Keratinocyte (primary cell): Measurements from ENCODE around the gene ACTMAP. TPM values are rescaled to one million over a fixed set of nuclear protein-coding genes. Genes with fewer than 3 reads are reported as not detected.

ENCODE experiments used
- DNase-seq: peaks from one replicate; pipeline ENCODE4 v3.0.0-alpha.2; 2011; ENCODE audit warnings: low read depth, missing footprints, low spot score
- FAIRE-seq: peaks from 2 replicates; lab custom pipeline; 2011; peaks lifted over from hg19 to GRCh38; lab: Jason Lieb, UNC
- H2AFZ ChIP-seq: 2 replicates; pipeline ENCODE4 v1.6.0; 2012; ENCODE audit warnings: low read length, control low read depth, inconsistent platforms; ENCODE audit not compliant: control insufficient read depth
- H3K27ac ChIP-seq: 2 replicates; pipeline ENCODE4 v1.5.1; 2011; ENCODE audit warnings: low read length; ENCODE audit not compliant: control insufficient read depth, insufficient read depth
- H3K27me3 ChIP-seq: 3 replicates; pipeline ENCODE4 v1.6.0; 2011; ENCODE audit warnings: low read length; ENCODE audit not compliant: control insufficient read depth, insufficient read depth; ENCODE audit errors: extremely low read depth
- H3K36me3 ChIP-seq, 2 experiments: 2 replicates in 1 of 2; 3 replicates in 1 of 2; pipeline ENCODE4 v1.5.1; 2011; ENCODE audit warnings: low read length in 2 of 2, mild to moderate bottlenecking in 1 of 2; ENCODE audit not compliant: control insufficient read depth in 2 of 2, insufficient read depth in 2 of 2; ENCODE audit errors: extremely low read depth in 1 of 2
- H3K4me1 ChIP-seq: 3 replicates; pipeline ENCODE4 v1.5.1; 2011; ENCODE audit warnings: low read length; ENCODE audit not compliant: control insufficient read depth, insufficient read depth; ENCODE audit errors: extremely low read depth
- H3K4me2 ChIP-seq: 3 replicates; pipeline ENCODE4 v1.6.0; 2011; ENCODE audit warnings: low read depth, low read length; ENCODE audit not compliant: control insufficient read depth, insufficient read depth; ENCODE audit errors: extremely low read depth
- H3K4me3 ChIP-seq, 3 experiments: fragments of 200-600 bp in 1 of 3; sonication (generic) in 1 of 3; 2 replicates in 2 of 3; 3 replicates in 1 of 3; pipeline ENCODE4 v1.5.1; 2011 to 2016; ENCODE audit warnings: low read length in 3 of 3, mild to moderate bottlenecking in 3 of 3, control low read depth in 2 of 3, inconsistent platforms in 1 of 3, low read depth in 1 of 3, mixed read lengths in 1 of 3, mixed run types in 1 of 3, moderate library complexity in 1 of 3; ENCODE audit not compliant: control insufficient read depth in 2 of 3, insufficient read depth in 2 of 3; ENCODE audit errors: extremely low read depth in 1 of 3
- H3K79me2 ChIP-seq: 2 replicates; pipeline ENCODE4 v1.6.0; 2012; ENCODE audit warnings: low read length; ENCODE audit not compliant: control insufficient read depth, insufficient read depth
- H3K9ac ChIP-seq: 3 replicates; pipeline ENCODE4 v1.6.0; 2011; ENCODE audit warnings: low read length; ENCODE audit not compliant: control insufficient read depth, insufficient read depth; ENCODE audit errors: extremely low read depth
- H3K9me1 ChIP-seq: 3 replicates; pipeline ENCODE4 v1.6.0; 2011; ENCODE audit warnings: low read length; ENCODE audit not compliant: control insufficient read depth, insufficient read depth; ENCODE audit errors: extremely low read depth
- H3K9me3 ChIP-seq: 2 replicates; pipeline ENCODE4 v1.5.1; 2012; ENCODE audit warnings: low read depth, low read length; ENCODE audit not compliant: control insufficient read depth
- H4K20me1 ChIP-seq: 3 replicates; pipeline ENCODE4 v1.6.0; 2011; ENCODE audit warnings: low read length; ENCODE audit not compliant: control insufficient read depth, insufficient read depth; ENCODE audit errors: extremely low read depth
- CTCF ChIP-seq, 3 experiments: IDR thresholded peaks in 1 of 3; conservative IDR thresholded peaks in 1 of 3; optimal IDR thresholded peaks in 1 of 3; 2 replicates in 2 of 3; 3 replicates in 1 of 3; pipeline versions ENCODE3 to v1.5.1; 2011; ENCODE audit warnings: low read length in 3 of 3, mild to moderate bottlenecking in 3 of 3, moderate library complexity in 2 of 3, control low read depth in 1 of 3, inconsistent platforms in 1 of 3; ENCODE audit not compliant: insufficient read depth in 2 of 3; ENCODE audit errors: extremely low read depth in 1 of 3
- EZH2 ChIP-seq: IDR thresholded peaks from one replicate; pipeline ENCODE4 v1.6.1; 2012; ENCODE audit warnings: inconsistent platforms, mild to moderate bottlenecking, low read length, moderate library complexity
- dilution Hi-C: fragments of 300-500 bp; cut with MboI; formaldehyde crosslinking; loops from one replicate; pipeline ENCODE4 v1.7.0; 2020; ENCODE audit warnings: low sequenced_read_pairs; ENCODE audit not compliant: extremely low pct_ligation_motif_present
- polyA plus RNA-seq, 5 experiments: library from polyadenylated mRNA; depleted of rRNA in 3 of 5; stranded (reverse) in 3 of 5; stranded (forward) in 1 of 5; unstranded in 1 of 5; fragments of >200 nt; gene quantifications; 1 replicate in 1 of 5; 2 replicates in 3 of 5; 3 replicates in 1 of 5; pipeline versions ENCODE4 v1.2.1 to v1.2.3, GENCODE V29; 2011 to 2012; ENCODE audit warnings: missing spikeins in 2 of 5, low read depth in 1 of 5, low replicate concordance in 1 of 5

Gene ACTMAP
- polyA plus RNA-seq, 1 donor (not counting 4 experiments of a cell fraction or from before 2014, with no cell fraction given) = 1.4 TPM

GRCh38 chr19:40726279-40726678 lies 24.0 kb downstream of the ACTMAP start:
- Histone ChIP-seq H3K36me3 (peaks cover 39 to 42% of the 10 kb centered on the region in 2 experiments), H4K20me1 (peaks cover 3% of the 10 kb centered on the region), H3K27ac (no peak overlapping the region), H3K9me1 (peaks cover 2% of the 10 kb centered on the region), H3K9ac (no peak overlapping the region), H3K9me3 (no peaks in the 10 kb centered on the region), H3K4me2 (no peak overlapping the region), H3K27me3 (no peaks in the 10 kb centered on the region), H3K79me2 (peaks cover 51% of the 10 kb centered on the region), H2AFZ (no peak overlapping the region), H3K4me1 (peaks cover 12% of the 10 kb centered on the region), H3K4me3 (no peak overlapping the region)
- dilution Hi-C loops = no loop called here
- DNase-seq = no peak
- FAIRE-seq = no peak
- no peak for TF ChIP-seq CTCF (optimal IDR thresholded peaks at IDR 0.05 in 1 of 3, IDR thresholded peaks at IDR 0.05 in 1 of 3, conservative IDR thresholded peaks at IDR 0.05 in 1 of 3; ENCODE audit: extremely low read depth in 1 of 3, insufficient read depth in 2 of 3, low read length in 3 of 3)
- no peak for TF ChIP-seq EZH2

- Histone ChIP-seq H3K79me2 (peaks cover 65% of the 10 kb centered on the region), H3K4me3 (no peak overlapping the region), H3K9ac (no peak overlapping the region)
Measured at GRCh38 chr19:40724855-40725254, 25.4 kb downstream of the ACTMAP start.

GRCh38 chr19:40724315-40724714 lies 26.0 kb downstream of the ACTMAP start:
- Histone ChIP-seq H3K9me1 (peaks cover 2% of the 10 kb centered on the region), H3K27ac (no peak overlapping the region), H3K36me3 (peaks cover 30 to 38% of the 10 kb centered on the region in 2 experiments), H2AFZ (no peak overlapping the region), H3K4me1 (peaks cover 31% of the 10 kb centered on the region), H3K9ac (no peak overlapping the region), H3K9me3 (no peaks in the 10 kb centered on the region), H3K27me3 (no peaks in the 10 kb centered on the region), H3K4me3 (no peak overlapping the region), H3K4me2 (no peak overlapping the region), H4K20me1 (peaks cover 3% of the 10 kb centered on the region), H3K79me2 (peaks cover 70% of the 10 kb centered on the region)
- dilution Hi-C loops = no loop called here
- DNase-seq = no peak
- TF ChIP-seq CTCF (optimal IDR thresholded peaks at IDR 0.05 in 1 of 3, IDR thresholded peaks at IDR 0.05 in 1 of 3, conservative IDR thresholded peaks at IDR 0.05 in 1 of 3; ENCODE audit: extremely low read depth in 1 of 3, insufficient read depth in 2 of 3, low read length in 3 of 3) (no peak), EZH2 (no peak)
- FAIRE-seq = no peak

More at GRCh38 chr19:40724855-40725254, 25.4 kb downstream of the ACTMAP start:
- dilution Hi-C loops = no loop called here
- Histone ChIP-seq H4K20me1 (peaks cover 3% of the 10 kb centered on the region), H3K9me3 (no peaks in the 10 kb centered on the region), H3K27ac (no peak overlapping the region), H3K27me3 (no peaks in the 10 kb centered on the region), H3K4me1 (peaks cover 26% of the 10 kb centered on the region), H3K4me2 (no peak overlapping the region), H2AFZ (no peak overlapping the region), H3K9me1 (peaks cover 2% of the 10 kb centered on the region), H3K36me3 (peaks cover 34 to 38% of the 10 kb centered on the region in 2 experiments)
- DNase-seq = no peak
- FAIRE-seq = no peak
- TF ChIP-seq EZH2 = no peak
